Suppressor macrophage treated with lipopolysaccharide for 1 hour (primary cell): ENCODE measurements around the gene TXNL1.
"Not testable (repeated sequence)": the region's sequence is repeated elsewhere in the genome, so short reads cannot be mapped to it uniquely, and the experiment has no call there.

Source experiments
- DNase-seq, 3 donors: peaks; one replicate each; pipeline ENCODE4 v3.0.0-alpha.2; 2020 to 2022

The TXNL1 gene

GRCh38 chr18:56638232-56639103 is at the start of gene TXNL1:
Gene TXNL1, minus strand, starts transcription at chr18:56638592. Its CDS starts 152 bp downstream, at chr18:56638440.
- DNase-seq, result peak; percentile 100

DNA sequence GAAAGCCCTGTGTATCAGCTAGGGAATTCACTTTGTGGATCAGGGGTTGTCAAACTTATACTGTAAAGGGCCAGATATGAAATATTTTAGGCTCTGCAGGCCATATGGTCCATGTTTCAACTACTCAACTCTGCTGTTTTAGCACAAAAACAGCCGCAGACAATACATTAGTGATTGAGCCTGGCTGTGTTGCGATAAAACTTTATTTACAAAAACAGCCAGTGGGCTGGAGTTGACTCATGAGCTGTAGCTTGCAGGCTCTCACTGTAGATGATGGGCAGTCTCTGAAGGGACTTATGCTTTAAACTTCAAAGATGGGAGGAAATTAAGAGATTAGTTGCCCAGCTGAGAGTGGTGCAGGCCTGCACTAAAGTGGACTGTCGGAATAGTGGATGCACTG is 45.9 kb upstream of the TXNL1 start:
- no peak for DNase-seq

DNA sequence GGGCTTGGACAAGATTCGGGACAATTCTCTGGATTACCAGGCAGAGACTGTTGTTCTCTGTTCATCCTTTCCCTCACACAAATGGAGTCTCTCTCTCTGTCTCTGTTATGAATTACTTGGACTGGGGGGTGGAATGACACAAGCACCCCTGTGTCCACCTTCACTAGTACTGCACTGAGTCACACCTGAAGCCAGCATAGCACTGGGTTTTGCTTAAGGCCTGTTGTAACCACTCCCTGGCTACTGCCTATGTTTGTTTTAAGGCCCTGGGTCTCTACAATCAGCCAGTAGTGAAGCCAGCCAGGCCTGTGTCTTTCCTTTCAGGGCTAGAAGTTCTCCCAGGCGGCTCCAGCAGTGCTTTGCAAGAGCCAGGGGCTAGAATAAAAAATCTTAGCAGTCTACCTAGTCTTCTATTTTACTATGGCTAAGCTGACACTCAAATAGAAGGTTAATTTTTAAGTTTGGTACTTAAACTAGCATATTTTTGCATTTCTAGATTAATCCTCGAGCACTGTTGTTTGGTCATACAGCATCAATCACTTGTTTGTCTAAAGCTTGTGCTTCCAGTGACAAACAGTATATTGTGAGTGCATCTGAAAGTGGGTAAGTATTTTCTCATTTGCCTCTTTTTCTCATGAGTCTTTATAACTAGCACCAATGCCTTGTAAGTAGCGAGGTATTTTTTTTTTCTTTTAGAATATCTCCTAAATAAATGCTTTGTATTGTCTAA is 40.6 kb upstream of the TXNL1 start:
- no peak for DNase-seq

DNA sequence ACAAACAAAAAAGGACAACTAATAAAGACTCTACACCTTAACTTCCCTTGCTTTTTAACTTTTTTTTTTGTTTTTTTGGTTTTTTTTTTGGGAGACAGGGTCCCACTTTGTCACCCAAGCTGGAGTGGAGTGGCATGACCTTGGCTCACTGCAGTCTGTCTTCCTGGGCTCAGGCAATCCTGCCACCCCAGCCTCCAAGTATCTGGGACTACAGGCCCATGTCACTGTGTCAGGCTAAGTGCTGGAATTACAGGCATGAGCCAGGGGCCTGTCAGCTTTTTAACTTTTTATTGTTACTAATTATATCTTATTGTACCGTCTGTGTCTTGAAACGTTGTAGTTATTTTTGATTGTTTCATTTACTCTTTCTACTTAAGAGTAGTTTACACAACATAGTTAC is 38.2 kb upstream of the TXNL1 start:
- DNase-seq, result no peak

- no peak for DNase-seq
Observed at GRCh38 chr18:56672981-56673380, 34.6 kb upstream of the TXNL1 start.

GRCh38 chr18:56672391-56672790 is 34.0 kb upstream of the TXNL1 start:
- no peak for DNase-seq

- DNase-seq, result no peak
Observed at GRCh38 chr18:56662902-56663301, 24.5 kb upstream of the TXNL1 start.

DNA sequence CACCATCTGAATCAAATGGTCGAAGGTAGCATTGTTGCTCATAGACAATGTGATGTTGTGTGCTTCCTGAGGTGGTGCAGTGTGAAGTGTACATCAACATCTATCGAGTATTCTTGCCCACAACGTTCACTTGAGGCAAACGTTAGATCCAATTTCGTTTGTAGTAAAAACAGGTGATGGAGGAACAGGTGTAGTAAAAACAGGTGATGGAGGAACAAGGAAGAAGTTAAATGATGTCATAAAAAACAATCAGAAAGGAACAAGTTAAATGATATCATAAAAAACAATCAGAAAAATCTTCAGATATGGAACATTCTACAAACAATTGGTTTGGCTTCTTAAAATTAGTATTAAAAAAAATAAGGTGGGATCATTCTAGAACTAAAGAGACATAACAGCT is 24.1 kb upstream of the TXNL1 start:
- no peak for DNase-seq

DNA sequence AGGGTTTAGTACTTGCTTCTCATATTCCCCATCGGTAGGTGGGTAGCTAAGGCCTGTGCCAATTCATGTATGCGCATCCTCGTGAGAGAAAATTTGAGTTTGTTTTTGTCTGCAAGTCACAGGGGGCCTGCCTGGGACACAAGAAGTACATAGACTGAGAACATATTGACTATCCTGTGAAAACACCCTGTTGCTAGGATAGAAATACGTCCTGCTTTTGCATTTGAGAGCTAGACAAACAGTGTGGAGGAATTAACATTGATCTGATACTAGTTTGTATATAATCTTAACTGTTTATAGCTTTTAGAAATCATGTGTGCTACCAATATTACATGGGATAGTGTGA is 23.6 kb upstream of the TXNL1 start:
- no peak for DNase-seq

DNA sequence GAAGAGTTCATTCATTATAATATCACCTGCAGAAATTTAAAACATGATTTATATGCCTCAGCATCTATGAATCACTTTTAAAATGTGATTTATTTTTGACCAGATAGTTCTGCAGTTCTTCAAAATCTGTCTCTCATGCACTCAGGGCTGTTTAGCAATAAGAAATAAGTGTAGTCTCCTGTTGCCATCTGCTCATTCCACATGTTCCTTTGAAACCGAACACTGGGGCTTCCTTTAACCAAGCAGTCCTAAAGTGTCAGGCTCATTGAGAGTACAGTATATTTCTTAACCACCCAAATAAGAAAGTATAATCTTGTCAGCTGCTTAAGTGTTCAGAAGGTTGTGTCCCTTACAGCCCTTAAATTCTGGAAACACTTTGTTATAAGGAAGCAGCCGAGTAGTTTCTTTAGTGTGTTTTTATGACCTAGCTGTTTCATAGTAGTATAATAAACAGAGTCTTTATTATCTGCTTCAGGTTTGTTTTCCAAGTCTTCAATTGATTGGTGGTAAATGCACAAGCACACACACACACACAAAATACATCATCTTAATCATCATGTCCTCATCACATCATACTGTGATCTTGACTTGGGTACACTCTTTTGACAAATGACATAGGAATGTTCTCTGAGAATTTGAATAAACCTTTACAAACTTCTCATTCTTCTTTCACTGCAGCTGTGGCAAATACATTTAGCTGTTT is 23.1 kb upstream of the TXNL1 start:
- DNase-seq, result no peak

GRCh38 chr18:56660655-56661054 is 22.3 kb upstream of the TXNL1 start:
- DNase-seq, result no peak

- DNase-seq, result no peak
Observed at GRCh38 chr18:56659111-56659510, 20.7 kb upstream of the TXNL1 start.

DNA sequence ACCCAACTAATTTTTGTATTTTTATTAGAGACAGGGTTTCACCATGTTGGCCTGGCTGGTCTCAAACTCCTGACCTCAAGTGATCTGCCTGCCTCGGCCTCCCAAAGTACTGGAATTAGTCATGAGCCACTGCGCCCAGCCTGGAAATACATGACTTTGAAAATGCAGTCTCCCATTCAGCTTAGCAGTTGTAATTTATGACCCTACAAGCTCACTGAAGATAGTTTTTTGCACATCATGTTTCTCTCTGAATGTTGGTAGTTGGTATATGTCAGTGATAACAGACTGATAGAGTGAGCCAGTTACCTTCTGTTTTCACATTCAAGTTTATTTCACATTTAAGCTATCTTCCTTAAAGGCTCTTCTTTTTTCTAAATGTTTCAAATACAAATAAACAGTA is 19.9 kb upstream of the TXNL1 start:
- DNase-seq, result no peak

- DNase-seq, result not testable (repeated sequence)
Observed at GRCh38 chr18:56654280-56654679, 15.9 kb upstream of the TXNL1 start.

GRCh38 chr18:56652802-56653201 is 14.4 kb upstream of the TXNL1 start:
- DNase-seq, result peak in 2 of 3 donors; percentile 27 to 45

- no peak for DNase-seq
Observed at GRCh38 chr18:56651771-56652092, 13.3 kb upstream of the TXNL1 start.

DNA sequence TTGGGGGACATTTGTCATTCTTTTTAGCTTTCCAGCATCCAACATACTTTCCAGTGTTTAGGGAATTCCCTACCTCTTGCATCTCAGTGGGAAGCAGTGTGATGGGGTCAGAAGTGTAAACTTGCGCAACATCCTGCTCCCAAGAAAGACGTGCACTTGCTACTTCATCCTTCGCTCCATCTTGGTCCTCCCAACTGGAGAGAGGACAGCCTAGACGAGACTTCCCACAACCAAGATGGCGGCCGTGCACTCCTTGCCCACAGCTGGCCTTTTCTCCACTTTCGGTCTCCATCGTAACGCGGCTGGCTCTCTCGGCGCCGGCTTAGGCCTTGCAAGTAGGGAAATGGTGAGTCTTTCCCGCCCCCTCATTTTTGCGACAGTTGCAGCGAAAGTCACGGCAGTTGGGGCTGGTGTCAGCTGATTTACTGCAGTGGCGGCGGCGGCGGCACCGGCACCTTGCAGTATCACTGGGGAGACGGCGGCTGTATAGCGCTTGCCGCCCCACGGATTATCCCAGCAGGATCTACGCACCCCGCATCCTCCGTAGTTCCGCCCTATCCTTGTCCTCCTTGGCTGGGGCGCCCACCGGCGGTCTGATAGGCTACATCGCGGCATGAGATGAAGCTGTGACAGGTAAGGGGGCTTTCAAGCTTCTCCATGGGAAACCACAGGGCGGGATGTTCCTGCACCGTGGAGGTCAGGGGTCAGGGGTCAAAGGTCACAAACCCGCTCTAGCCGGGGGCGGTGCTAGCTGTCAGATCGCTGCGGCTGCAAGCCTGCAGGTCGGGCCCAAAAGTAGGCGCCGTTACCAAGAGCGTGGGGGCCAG is 12.8 kb upstream of the TXNL1 start, which contains the start of gene WDR7:
Gene WDR7 (plus strand): TSS at position 416 of the 827 bp plus-strand sequence. CDS start 21,157 bp downstream, outside the sequence.
- DNase-seq, result peak; percentile 97 to 99 (median 99)

GRCh38 chr18:56649996-56650395 is 11.6 kb upstream of the TXNL1 start:
- DNase-seq, result peak; percentile 22 to 38 (median 24)

DNA sequence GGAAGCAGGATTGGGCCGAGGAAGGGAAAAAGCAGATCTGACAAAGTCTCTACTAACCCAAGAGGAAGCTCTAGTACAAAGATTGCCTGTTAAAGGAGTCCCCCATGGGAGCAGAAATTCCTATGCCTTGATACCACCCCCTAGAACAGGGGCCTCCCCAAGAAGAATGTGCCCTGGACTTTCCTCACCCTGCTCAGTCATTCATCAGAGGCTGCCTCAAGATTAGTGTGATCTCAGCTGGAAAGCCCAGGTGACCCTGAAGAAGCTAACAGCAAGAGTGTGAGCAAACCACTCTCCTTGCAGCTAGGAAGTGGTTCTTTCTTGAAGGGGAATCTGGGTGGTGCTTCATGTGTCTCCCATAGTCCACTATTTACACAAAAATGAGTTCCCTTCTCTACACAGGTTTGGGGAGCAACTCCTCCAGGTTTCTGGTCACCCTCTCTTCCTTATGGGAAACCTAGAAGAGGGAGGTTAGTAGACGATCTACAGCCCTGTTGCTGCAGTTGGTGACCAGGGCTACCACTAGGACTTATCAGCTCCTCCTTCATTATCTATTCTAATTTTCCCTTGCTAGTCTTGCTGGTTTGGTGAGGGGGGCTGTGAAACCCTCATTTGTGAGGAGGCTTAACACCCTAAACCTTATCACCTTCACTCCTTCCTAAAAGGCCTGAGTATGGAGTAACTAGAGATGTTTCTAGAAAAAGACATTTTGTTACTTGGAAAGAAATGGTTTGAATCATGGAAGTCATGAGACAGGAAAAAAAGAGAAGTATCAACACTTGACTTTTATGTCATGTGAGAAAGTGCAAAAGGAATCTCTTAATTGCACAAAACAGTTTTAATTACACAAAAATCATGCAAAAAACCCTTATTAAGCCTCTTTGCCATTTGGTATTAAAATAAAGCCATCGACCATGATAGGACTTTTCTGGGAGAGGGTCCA is 9.8 kb upstream of the TXNL1 start:
- DNase-seq, result peak; percentile 90 to 94 (median 91)

DNA sequence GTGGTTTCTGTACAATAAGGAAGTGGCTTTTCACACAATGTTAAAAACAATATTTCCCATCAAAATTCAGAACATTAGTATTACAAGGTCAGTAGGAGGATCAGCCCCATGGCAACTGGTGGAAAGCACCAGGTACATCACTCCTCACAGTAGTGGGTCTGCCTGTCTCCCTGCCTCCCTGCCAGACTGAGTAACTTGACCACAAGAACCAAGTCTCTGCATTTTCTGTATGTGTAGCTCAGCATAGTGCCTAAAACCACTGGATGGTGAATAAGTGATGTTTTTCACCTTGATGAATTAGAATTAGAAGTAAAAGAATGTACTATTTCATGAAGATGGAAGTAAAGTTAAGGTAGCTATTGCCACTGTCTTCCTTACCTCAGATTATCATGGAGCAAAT is 8.7 kb upstream of the TXNL1 start:
- peak; percentile 19 to 41 (median 28) for DNase-seq

- peak; percentile 29 to 46 (median 43) for DNase-seq
Observed at GRCh38 chr18:56645415-56646016, 7.1 kb upstream of the TXNL1 start.
